Fibroblast of skin of abdomen (primary cell): ENCODE measurements around the gene FIBCD1.

ENCODE experiments used
- DNase-seq: peaks from one replicate; pipeline ENCODE4 v3.0.0-alpha.2; 2013

Gene FIBCD1

DNA sequence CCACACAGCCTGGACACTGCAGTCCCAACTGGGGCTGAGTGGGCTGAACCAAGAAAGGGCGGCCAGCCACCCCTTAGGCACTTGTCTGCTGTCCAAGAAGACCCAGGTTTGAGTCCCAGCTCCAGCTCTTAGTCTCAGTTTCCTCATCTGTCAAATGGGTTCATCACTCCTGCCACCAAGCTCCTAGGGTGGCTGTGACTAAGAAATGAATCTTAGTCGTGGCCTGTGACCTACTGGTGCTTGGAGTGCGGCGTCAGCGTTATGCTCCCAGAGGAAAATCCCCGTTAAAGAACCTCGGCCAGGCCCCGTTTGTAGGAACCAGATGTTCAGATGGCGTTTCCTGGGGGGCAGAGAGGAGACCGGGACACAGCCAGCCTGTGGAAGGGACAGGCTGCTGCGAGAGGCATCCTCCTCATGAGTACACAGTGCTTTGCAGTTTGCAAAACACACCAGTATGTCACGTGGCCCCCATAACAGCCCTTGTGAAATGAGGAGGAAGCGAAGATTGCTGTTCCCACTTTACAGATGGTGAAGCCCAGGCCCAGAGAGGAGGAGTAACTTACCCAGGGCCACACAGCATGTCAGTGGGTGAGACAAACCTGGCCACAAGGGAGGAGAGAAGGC lies 3.3 kb downstream of the FIBCD1 start:
- no peak for DNase-seq

DNA sequence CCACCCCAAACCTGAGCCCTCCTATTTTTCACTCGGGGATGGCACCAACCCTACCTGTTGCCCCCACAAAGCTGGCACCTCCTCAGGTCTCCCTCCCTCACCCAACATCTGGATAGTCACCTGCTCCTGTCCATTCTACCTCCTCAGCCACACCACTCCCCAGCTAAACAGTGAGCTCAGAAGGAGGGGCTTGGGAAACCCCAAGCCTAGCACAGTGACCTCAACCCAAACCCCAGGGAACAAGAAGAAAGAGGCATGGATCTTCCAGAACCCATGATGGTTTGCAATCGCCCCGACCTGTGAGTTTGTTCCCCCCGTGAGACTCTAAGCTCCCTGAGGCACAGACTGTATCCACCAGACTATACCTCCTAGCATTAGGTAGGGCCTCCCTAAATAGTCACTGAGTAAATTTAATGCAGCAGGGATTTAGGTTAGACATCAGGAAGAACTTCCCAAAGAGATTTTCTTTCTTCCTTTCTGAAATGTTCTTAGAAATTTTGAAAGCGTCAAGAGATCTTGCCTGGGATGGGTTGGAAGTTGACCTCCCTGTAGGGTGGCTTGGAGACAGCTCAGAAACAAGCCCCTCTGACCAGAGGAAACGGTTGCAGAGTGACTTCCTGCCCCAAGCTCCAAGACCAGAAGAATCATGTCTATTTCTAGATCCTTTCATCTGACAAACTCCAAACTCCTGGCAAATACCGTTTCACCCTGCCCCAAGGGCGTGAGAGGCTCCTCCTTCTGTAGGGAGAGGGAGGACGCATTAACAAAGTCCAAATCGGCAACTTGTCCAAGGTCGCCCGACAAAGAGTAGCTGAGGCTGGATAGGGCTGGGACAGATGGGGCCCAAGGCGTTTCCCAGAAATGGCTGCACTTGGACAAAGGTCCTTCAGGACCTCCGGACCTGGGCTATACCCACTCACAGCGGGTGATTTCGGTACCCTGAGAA lies 4.1 kb downstream of the FIBCD1 start:
- no peak for DNase-seq

DNA sequence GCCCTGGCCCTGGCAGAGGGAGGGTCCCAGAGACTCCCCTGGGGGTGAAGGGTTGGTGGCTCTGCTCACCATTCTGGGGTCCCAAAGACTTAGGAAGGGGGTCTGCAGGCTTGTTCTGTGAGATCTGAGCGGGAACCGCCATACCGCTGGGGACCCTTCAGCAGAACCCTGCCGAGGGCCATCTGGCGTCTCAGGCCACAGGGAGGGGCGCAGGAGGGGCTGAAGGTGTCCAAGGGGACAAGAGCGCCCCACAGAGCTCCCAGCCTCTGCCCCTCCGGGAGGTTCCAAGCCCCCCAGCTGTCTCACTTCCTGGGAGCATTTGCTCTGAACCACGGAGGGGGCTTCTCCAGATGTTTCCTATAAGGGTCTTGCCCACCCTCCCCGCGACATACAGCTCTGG lies 4.8 kb downstream of the FIBCD1 start:
- no peak for DNase-seq

DNA sequence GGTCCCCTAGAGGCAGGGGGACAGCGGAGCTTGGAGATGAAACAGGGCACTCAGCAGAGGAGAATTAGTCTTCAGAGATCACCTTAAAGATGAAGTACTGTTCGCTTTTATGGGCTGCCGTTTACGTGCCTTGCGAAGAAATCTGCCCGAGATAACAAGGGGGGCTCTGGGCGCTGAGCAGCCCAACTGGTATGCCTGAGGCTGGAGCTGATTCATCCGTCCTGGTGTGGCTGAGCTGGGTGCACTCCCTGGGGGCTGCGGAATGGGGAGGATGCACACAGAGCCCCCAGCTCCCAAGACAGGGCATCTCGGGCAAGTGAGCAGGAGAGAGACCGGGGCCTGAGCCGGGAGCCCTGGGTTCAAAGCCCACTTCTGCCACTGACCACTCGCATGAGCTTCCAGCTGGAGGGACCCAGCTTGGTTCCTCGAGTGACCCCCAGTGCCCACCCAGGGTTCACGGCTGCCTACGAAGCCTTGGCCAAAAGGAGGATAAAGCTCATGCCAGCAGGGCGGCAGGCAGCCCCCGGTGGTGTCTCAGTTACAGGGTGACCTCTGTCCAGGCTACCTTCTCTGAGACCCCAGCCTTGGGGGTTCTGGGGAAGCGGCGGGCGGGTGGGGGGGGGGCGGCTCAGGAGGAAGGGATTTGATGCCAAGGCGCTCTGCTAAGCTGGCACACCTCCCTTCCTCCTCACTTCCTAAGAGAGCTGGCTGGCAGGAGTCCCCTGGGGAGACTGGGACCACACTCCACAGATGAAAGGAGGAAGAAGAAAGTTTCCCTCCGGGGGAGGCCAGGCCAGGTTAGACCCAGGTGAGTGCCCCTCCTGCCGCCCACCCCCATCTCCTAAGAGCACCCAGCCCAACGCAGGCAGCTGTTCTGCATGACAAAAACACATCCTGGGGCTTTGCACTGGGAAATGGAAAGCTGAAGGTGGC lies 5.7 kb downstream of the FIBCD1 start:
- DNase-seq = peak; percentile 79

DNA sequence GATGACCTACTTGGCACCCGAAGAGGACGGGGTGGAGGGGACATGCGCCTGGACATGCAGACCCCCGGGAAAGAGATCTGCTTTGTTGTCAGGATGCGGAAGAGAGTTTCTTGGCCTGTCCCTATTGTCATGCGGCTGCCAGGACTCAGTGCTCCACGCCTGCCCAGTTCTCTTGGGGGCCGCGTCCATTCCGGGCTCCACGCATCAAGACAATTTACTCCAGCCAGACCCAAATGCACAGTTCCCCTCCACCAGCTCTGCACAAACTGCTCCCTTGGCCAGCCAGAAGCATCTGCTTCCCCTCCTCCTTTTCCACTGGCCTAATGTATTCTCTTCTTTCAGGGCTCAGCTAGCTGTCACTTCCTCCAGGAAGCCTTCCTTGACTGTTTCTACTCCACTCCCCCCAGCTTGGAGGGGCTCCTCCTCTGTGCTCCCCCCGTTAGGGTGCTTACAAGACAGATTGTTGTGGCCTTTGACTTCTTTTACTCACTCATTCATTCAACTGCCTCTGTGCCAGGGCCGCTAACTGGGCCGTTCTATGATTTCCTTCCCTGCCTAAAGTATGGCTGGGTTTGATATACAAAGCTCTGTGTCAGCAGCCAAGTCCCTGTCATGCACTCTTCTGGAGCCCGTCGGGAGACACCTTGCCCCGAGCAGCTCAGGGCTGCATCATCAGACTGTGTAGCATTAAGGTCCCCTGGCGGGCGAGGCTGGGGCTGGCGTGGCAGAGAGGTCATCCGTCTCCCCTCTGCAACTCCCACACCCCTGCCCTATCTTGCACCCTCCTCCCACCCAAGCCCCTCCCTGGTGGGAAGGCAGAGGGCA lies 6.6 kb downstream of the FIBCD1 start:
- DNase-seq = peak; percentile 33

DNA sequence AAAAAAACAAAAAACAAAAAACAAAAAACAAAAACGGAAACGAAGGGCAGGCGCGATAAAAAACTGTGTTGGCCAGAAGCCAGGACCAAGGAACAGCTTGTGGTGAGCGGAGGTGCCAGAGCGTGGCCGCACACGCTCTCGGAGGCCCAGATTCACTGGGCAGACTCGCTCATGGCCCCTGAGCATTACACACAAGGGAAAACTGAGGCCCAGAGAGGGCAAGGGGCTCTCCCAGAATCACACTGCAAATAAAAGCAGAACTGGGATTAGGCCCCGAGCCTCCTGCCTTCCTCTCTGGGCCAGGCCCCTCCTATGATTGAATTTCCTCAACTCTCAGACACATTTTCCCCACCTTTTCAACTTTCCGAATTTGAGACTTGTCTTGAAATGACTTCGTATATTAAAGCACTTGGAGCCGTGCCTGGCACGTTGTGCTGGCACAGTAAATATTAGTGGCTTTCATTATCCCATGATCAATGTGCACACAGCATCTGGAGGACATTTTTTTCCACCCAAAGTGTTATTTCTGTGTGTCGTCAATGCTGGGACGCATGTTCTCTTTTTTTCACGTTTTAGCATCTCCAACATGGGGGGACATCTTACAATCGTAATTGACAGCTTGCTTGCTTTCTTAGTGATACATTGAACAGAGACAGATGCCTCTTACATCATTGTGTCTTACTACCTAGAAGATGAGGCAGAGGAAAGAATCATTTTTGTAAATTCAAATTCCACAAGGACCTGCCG lies 7.4 kb downstream of the FIBCD1 start:
- DNase-seq = no peak

DNA sequence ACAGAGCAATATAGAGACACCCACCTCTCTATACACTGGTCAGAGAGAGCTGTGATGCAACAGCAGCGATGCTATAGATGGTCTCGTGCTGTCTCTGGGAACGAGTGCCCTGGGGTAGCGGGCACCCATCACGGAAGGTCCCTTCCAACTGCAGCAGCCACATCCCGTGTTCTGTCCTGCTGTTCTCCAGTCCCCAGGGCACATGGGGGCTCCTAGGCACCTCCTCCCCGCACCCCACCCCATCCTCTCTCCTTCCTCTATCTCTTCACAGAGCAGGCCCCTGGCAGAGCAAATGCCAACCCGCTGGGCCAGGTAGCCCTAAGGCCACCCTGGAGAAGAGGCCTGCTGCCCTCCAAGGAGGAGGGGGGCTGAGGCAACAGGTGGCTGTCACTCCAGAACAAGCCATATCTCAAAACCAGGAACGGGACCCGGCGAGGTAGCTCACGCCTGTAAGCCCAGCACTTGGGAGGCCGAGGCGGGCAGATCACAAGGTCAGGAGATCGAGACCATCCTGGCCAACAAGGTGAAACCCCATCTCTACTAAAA lies 8.2 kb downstream of the FIBCD1 start:
- no peak for DNase-seq

DNA sequence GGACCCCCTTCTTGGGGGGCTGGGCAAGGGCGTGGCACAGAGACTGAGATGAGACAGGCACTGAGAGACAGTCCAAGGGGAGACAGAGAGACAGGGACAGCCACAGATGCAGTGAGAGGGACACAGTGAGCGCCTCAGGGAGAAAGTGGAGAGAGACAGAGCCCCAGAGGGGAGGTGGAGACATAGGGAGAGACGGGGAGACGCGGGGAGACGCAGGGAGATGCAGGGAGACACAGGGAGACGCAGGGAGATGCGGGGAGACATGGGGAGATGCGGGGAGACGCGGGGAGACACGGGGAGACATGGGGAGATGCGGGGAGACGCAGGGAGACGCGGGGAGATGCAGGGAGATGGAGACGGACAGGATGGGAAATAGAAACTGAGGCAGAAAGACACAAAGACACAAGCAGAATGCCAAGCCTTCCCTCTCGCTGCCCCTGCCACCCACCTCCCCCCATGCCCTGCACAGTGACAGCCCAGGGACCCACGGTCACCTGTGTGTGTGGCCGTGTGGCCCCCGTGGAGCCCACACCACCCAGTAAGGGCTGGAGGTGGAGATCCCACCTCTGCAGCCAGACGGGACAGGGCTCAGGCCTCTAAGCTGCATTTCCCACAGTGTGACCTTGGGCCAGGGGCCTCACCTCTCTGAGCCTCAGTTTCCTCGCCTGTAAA lies 8.8 kb downstream of the FIBCD1 start:
- no peak for DNase-seq

DNA sequence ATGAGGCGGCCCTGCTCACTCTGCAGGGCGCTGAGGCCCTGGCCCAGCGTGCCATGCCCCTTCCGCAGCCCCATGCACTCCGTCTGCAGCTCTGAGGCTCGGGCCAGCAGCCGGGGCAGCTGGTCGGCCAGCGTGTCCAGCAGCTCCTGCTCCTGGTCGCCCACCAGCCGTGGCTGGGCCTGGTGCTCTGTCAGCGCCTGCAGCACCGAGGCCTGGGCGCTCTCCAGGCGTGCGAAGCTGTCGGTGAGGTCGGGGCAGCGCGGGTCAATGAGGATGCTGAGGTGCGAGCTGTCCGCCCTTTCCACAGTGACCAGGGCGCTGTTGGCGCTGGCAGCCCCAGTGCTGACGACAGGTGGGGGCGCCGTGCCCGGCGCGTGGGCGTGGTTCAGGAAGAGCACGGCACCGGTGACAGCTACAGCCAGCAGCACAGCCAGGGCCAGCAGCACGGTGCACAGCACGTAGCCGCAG lies 9.4 kb downstream of the FIBCD1 start:
- DNase-seq = no peak

DNA sequence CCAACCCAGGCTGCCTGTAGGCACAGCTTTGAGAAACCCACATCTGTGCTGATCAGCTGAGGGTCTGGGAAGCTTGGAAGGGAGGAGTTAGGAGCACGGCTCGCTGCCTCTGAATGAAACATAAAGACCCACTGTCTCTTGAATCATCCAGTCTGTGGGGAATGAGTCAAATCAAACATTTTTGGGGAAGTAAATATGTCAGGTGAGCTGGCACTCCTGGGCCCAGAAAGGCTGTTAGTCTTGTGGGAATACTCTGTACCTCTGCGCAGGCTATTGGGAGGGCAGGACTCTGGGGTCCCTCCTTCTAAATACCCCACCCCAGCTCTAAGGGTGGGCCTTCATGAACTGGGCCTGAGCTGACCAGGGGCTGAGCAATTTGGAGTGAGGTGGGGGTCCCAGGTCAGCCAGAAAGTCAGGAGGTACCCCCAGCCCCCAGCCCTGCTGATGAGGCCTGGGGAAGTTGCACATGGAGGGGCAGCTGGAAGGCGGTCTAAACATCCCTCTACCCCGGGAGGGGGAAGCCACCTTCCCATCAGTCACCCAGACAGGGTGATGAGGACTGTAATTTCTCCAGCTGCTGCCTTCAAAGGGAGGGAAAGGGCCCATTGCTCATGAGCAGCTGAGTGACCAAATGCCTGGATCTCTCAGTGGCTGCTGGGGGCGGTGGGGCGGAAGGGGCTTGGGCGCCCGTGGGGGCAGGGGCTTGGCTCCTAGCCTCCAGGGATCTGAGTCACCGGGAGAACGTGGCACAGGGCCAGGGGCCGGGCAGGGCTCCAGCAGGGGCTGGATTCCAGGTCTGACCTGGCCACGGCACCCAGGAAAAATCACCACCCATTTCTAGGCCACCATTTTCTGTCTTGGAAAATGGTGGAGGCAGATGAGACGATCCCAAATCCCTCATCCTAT lies 10.8 kb downstream of the FIBCD1 start:
- peak; percentile 75 for DNase-seq

DNA sequence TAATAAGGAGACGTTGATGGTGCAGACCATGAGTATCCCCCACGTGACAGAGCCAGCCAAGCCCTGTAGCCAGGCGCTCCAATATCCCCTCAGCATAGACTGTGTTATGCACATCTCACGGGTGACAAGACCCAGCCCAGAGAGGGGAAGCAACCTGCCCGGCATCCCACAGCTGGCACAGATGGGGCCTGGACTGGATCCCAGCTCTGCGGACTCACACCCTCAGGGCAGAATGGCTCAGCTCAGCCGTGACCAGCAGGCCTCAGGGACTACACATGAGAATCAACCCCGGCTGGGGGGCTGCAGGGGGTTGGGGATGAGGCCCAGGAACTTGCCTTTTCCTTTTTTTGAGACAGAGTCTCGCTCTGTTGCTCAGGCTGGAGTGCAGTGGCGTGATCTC lies 11.7 kb downstream of the FIBCD1 start:
- DNase-seq = no peak

DNA sequence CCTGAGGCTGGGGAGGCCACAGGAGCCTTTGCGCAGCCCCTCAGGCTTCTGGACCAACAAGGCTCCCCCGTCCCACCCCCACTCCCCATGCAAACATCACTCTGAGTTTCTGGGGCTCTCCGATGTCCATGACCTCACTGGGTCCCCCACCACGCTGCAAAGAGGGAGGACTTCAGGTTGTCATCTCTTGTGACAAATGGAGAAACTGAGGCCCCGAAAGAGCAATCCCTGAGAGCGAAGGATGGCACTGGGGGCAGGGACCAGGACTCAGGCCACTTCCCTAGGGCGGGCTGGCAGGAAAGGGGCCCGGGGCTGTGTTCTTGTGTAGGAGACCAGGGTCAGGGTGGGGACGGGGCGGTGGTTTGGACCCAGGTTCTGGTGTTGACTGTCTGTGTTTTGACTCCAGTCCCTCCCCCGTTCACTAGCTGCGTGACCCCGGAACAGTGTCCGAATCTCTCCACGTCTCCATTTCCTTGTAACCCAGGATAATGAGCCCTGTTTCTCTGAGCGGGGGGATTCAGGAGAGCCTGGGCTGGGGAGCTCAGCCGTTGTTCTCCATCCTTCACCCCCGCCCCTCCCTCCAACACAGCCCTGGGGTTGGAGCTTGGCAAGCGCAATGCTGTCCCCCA lies 13.9 kb downstream of the FIBCD1 start:
- DNase-seq = no peak

DNA sequence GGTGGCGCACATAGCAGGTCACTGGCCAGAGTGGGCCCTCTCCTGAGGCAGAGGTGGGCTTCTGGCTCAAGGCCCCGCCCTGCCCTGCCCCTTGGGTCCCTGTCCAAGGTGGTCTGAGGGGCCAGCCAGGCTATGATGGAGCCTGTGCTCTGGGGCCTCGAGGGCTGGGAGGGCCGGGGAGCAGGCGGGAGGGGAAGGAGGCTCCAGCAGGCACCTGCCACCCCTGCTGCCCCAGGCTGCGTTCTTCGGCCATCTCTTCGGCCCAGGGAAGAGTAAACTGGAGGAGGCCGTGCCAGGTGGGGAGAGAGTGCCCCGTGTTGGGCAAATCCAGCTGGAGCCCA lies 14.6 kb downstream of the FIBCD1 start:
- DNase-seq = no peak

DNA sequence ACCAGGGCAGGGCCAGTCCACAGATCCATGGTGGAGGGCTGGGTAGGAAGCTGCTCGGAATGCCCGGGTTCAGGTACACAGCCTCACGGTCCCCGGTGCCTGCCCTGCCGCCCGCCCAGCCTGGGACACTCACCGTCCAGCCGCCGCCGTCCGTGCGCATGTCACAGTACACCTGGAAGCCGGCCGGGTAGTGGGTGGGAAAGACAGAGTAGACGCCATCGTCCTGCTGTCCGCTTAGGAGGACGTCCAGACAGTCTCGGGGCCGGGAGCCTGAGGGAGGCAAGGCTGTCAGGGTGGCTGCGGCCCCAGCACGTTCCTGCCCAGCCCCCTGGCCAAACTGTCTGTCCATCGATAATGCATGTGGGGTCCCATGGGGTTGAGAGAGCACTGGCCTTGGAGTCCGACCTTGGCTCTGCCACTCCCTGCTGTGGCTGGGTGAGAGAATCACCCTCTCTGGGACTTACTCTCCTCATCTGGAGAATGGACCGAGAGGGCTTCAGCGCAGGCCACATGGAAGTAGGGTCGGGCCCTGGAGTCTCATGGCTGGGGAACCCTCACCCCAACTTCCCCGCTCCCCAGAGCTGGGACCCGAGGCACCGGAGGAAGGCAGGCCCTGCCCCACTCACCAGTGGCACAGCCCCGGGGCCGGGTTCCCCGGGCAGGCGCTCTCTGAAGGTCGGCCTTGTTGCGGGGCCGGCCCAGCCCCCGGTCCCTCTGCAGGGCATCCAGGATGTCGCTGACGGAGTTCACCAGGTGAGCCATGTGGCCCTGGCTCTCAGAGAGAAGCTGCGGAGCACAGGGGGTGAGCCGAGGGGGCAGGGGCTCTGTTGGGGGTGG lies 15.2 kb downstream of the FIBCD1 start:
- no peak for DNase-seq

DNA sequence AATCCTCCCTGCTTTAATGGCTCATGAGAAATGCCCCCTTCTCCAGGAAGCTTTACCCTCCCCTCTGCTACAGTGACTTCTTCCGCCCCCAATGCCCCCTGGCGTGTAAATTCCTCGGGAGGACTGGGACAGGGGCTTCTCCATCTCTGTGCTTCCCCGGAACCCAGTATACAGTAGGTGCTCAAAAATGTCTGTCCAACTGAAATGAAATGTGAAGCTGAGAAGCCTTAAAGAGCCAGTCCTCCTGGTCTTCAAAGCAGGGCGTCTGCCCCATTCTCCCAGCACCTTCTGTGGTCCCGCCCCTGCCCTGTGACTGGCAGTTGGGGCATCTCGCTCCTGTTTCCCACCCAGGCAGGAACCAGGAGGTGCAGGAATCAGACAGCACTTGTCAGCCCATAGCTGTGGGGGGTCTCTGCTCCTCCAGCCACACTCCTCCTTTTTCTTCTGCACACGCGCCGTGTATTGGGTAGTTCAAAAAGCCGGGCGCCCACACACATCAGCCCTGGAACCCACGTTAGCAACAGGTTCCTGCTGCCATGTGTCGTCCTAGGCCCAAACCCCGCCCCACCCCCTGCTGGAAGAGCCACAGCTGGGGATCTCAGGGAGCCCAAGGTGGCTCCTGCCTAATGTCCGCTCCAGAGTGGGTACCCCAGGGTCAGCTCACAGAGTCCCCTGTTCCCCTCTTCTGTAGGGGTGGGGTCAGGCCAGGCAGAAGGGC lies 16.0 kb downstream of the FIBCD1 start:
- DNase-seq = no peak

DNA sequence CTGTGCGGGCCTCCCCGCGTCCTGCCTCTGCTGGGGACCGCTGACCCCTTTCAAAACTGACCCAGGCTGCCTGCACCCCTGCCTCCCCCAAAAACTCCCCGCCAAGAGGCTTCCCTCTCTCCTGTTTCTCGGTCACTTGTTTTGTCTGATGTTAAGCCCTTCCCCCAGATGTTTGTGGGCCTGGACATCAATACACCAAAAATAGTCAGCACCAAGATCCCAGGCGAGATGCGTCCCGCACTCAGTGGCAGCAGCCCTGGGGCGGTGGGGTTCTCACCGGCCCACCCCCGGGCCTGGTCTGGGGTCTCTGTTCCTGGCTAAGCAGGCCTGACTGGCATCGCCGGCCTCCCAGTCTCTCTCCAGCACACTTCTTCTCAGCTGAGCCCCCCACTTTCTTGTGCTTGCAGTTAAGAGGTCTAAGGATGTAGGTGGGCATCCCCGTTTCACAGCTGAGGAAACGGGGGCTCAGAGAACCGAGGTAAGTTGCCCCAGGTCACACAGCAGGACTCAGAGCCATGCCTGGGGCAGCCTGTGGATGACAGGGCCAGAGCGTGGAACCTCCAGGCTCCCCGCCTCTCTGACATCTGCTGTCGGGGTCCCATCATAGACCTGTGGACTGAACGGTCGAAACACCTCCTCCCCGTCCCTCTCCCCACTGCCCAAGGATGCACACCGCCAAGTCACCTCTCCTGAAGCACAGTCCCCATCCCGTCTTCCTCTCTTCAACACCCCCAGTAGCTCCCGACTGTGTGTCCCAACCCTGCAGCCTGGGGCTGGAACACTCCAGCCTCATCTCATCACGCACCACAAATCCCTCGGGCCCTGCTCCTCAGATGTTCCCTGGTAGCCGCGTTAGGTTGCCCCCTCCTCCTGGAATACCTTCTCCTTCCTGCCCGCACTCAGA lies 16.8 kb downstream of the FIBCD1 start:
- DNase-seq = no peak
